IPS-15b (cell line): Measurements from ENCODE around the gene ZDHHC19.
"Not testable (repeated sequence)": the region's sequence is repeated elsewhere in the genome, so short reads cannot be mapped to it uniquely, and the experiment has no call there.

Experiments
- H3K27me3 ChIP-seq: one replicate; pipeline ENCODE4 v1.6.1; 2013; ENCODE audit warnings: low read length; ENCODE audit not compliant: control insufficient read depth, insufficient read depth
- H3K36me3 ChIP-seq: one replicate; pipeline ENCODE4 v1.6.1; 2013; ENCODE audit warnings: low read length; ENCODE audit not compliant: control insufficient read depth, insufficient read depth
- H3K4me1 ChIP-seq: one replicate; pipeline ENCODE4 v1.6.1; 2013; ENCODE audit warnings: mild to moderate bottlenecking, low read length; ENCODE audit not compliant: control insufficient read depth, insufficient read depth
- H3K4me3 ChIP-seq: one replicate; pipeline ENCODE4 v1.5.1; 2013; ENCODE audit warnings: low read depth, low read length
- H3K9ac ChIP-seq: one replicate; pipeline ENCODE4 v1.6.1; 2013; ENCODE audit warnings: low read depth, mild to moderate bottlenecking, low read length
- H3K9me3 ChIP-seq: one replicate; pipeline ENCODE4 v1.6.1; 2013; ENCODE audit warnings: mild to moderate bottlenecking, low read length; ENCODE audit not compliant: control insufficient read depth, insufficient read depth

ZDHHC19 gene

GRCh38 chr3:196210673-196211556, at the start of gene ZDHHC19:
Gene ZDHHC19 (minus strand): TSS chr3:196211400. CDS start chr3:196211315, 85 bp downstream.
- Histone ChIP-seq H3K36me3 (no peaks in the 10 kb centered on the region), H3K9ac (no peak within 1 kb of the TSS), H3K4me3 (no peak within 1 kb of the TSS), H3K27me3 (peaks cover 15% of the 10 kb centered on the region), H3K9me3 (no peaks in the 10 kb centered on the region), H3K4me1 (peaks cover 1% of the 10 kb centered on the region)

GRCh38 chr3:196260784-196261183, 49.6 kb upstream of the ZDHHC19 start:
- H3K4me1 ChIP-seq: peaks cover 5% of the 10 kb centered on the region
- H3K36me3 ChIP-seq: peaks cover 1% of the 10 kb centered on the region
- H3K9ac ChIP-seq: no peak overlapping the region
- H3K27me3 ChIP-seq: no peaks in the 10 kb centered on the region
- no peak overlapping the region for H3K4me3 ChIP-seq
- no peaks in the 10 kb centered on the region for H3K9me3 ChIP-seq

- H3K27me3 ChIP-seq: no peaks in the 10 kb centered on the region
- peaks cover 3% of the 10 kb centered on the region for H3K36me3 ChIP-seq
- no peaks in the 10 kb centered on the region for H3K9me3 ChIP-seq
- H3K9ac ChIP-seq: no peak overlapping the region
- no peaks in the 10 kb centered on the region for H3K4me1 ChIP-seq
- no peak overlapping the region for H3K4me3 ChIP-seq
Observed at GRCh38 chr3:196255776-196256175, 44.6 kb upstream of the ZDHHC19 start.

- Histone ChIP-seq H3K9ac (no peak overlapping the region), H3K27me3 (no peaks in the 10 kb centered on the region), H3K36me3 (peaks cover 3% of the 10 kb centered on the region), H3K9me3 (no peaks in the 10 kb centered on the region), H3K4me1 (no peaks in the 10 kb centered on the region), H3K4me3 (no peak overlapping the region)
Observed at GRCh38 chr3:196254376-196255283, 43.4 kb upstream of the ZDHHC19 start.

- no peaks in the 10 kb centered on the region for H3K9me3 ChIP-seq
- H3K27me3 ChIP-seq: no peaks in the 10 kb centered on the region
- no peak overlapping the region for H3K4me3 ChIP-seq
- no peak overlapping the region for H3K9ac ChIP-seq
- peaks cover 6% of the 10 kb centered on the region for H3K36me3 ChIP-seq
- no peaks in the 10 kb centered on the region for H3K4me1 ChIP-seq
Observed at GRCh38 chr3:196251918-196252317, 40.7 kb upstream of the ZDHHC19 start.

GRCh38 chr3:196246612-196247308, 35.6 kb upstream of the ZDHHC19 start:
- H3K36me3 ChIP-seq: peaks cover 17% of the 10 kb centered on the region

GRCh38 chr3:196244166-196244565, 33.0 kb upstream of the ZDHHC19 start:
- H3K36me3 ChIP-seq: peaks cover 20% of the 10 kb centered on the region
- not testable (repeated sequence) for H3K9ac ChIP-seq, H3K9me3 ChIP-seq, H3K4me1 ChIP-seq, H3K27me3 ChIP-seq, H3K4me3 ChIP-seq

More at GRCh38 chr3:196246612-196247308, 35.6 kb upstream of the ZDHHC19 start:
- Histone ChIP-seq H3K9me3 (no peaks in the 10 kb centered on the region), H3K27me3 (no peaks in the 10 kb centered on the region), H3K4me3 (no peak overlapping the region), H3K4me1 (no peaks in the 10 kb centered on the region), H3K9ac (no peak overlapping the region)

GRCh38 chr3:196241704-196242103, 30.5 kb upstream of the ZDHHC19 start:
- no peaks in the 10 kb centered on the region for H3K9me3 ChIP-seq
- H3K9ac ChIP-seq: no peak overlapping the region
- no peak overlapping the region for H3K4me3 ChIP-seq
- no peaks in the 10 kb centered on the region for H3K4me1 ChIP-seq
- peaks cover 20% of the 10 kb centered on the region for H3K36me3 ChIP-seq
- no peaks in the 10 kb centered on the region for H3K27me3 ChIP-seq

GRCh38 chr3:196240424-196240823, 29.2 kb upstream of the ZDHHC19 start:
- peaks cover 16% of the 10 kb centered on the region for H3K36me3 ChIP-seq
- H3K9ac ChIP-seq: no peak overlapping the region

GRCh38 chr3:196238612-196239560, 27.7 kb upstream of the ZDHHC19 start:
- Histone ChIP-seq H3K36me3 (peaks cover 10% of the 10 kb centered on the region), H3K9ac (no peak overlapping the region), H3K27me3 (no peaks in the 10 kb centered on the region), H3K4me3 (no peak overlapping the region), H3K4me1 (no peaks in the 10 kb centered on the region), H3K9me3 (no peaks in the 10 kb centered on the region)

More at GRCh38 chr3:196240424-196240823, 29.2 kb upstream of the ZDHHC19 start:
- no peaks in the 10 kb centered on the region for H3K27me3 ChIP-seq
- H3K4me1 ChIP-seq: no peaks in the 10 kb centered on the region
- no peaks in the 10 kb centered on the region for H3K9me3 ChIP-seq
- no peak overlapping the region for H3K4me3 ChIP-seq
